Smooth muscle cell (in vitro differentiated cells): Measurements from ENCODE around the gene WDR7. TPM values are rescaled to one million over a fixed set of nuclear protein-coding genes. Genes with fewer than 3 reads are reported as not detected.

Experiments used
- DNase-seq: peaks from one replicate; lab custom pipeline; 2025; ENCODE audit not compliant: unreplicated experiment; lab: John Stamatoyannopoulos, UW
- H2AFZ ChIP-seq: fragments of 200-600 bp; sonication (generic); 2 replicates; pipeline ENCODE4 v1.6.0; 2016; ENCODE audit warnings: antibody characterized with exemption, low read depth, mild to moderate bottlenecking
- H3F3A ChIP-seq: fragments of 200-600 bp; sonication (generic); 2 replicates; pipeline ENCODE4 v1.6.0; 2017; ENCODE audit warnings: antibody characterized with exemption, low read depth
- H3K27ac ChIP-seq: fragments of 200-600 bp; sonication (generic); 2 replicates; pipeline ENCODE4 v1.5.1; 2016; ENCODE audit warnings: low read depth, mild to moderate bottlenecking
- H3K27me3 ChIP-seq: fragments of 200-600 bp; sonication (generic); 2 replicates; pipeline ENCODE4 v1.6.1; 2016; ENCODE audit warnings: low read depth, mild to moderate bottlenecking
- H3K36me3 ChIP-seq: fragments of 200-600 bp; sonication (generic); 2 replicates; pipeline ENCODE4 v1.5.1; 2016; ENCODE audit warnings: low read depth
- H3K4me1 ChIP-seq: fragments of 200-600 bp; sonication (generic); 2 replicates; pipeline ENCODE4 v1.5.1; 2016; ENCODE audit warnings: low read depth
- H3K4me2 ChIP-seq: fragments of 200-600 bp; sonication (generic); 2 replicates; pipeline ENCODE4 v1.6.0; 2016; ENCODE audit warnings: mild to moderate bottlenecking
- H3K4me3 ChIP-seq: fragments of 200-600 bp; sonication (generic); 2 replicates; pipeline ENCODE4 v1.5.1; 2016; ENCODE audit warnings: mild to moderate bottlenecking
- H3K79me2 ChIP-seq: fragments of 200-600 bp; sonication (generic); 2 replicates; pipeline ENCODE4 v1.6.0; 2016; ENCODE audit warnings: low read depth, mild to moderate bottlenecking
- H3K9ac ChIP-seq: fragments of 200-600 bp; sonication (generic); 2 replicates; pipeline ENCODE4 v1.6.0; 2016; ENCODE audit warnings: low read depth
- H3K9me3 ChIP-seq: fragments of 200-600 bp; sonication (generic); replicated peaks from 2 replicates; pipeline ENCODE4 v1.5.1; 2016; ENCODE audit warnings: low read depth
- H4K20me1 ChIP-seq: fragments of 200-600 bp; sonication (generic); 2 replicates; pipeline ENCODE4 v1.6.0; 2016; ENCODE audit warnings: low read depth
- CTCF ChIP-seq: fragments of 200-600 bp; sonication (generic); IDR thresholded peaks from 2 replicates; pipeline ENCODE4 v1.5.1; 2017; ENCODE audit warnings: borderline replicate concordance, mild to moderate bottlenecking, antibody characterized with exemption; ENCODE audit not compliant: insufficient read depth, poor library complexity, severe bottlenecking
- WGBS: methylation state at CpG from one replicate; pipeline ENCODE4 v1.1.7; 2016; ENCODE audit warnings: low lambda C conversion rate; 5-methylcytosine and 5-hydroxymethylcytosine counted together
- polyA plus RNA-seq: library from polyadenylated mRNA; unstranded; fragments of >200 nt; fragmentation: Nextera tagmentation; extraction: Ambion mirVana; gene quantifications from 2 replicates; pipeline ENCODE4 v1.2.1, GENCODE V29; 2016
- total RNA-seq: library from RNA; depleted of rRNA; stranded (reverse); fragments of >200 nt; gene quantifications from 2 replicates; pipeline ENCODE4 v1.2.3, GENCODE V29; 2014

WDR7 gene
- total and polyA plus RNA-seq, 2 experiments from 2014 or later, result 5.3 to 9.2 TPM

DNA sequence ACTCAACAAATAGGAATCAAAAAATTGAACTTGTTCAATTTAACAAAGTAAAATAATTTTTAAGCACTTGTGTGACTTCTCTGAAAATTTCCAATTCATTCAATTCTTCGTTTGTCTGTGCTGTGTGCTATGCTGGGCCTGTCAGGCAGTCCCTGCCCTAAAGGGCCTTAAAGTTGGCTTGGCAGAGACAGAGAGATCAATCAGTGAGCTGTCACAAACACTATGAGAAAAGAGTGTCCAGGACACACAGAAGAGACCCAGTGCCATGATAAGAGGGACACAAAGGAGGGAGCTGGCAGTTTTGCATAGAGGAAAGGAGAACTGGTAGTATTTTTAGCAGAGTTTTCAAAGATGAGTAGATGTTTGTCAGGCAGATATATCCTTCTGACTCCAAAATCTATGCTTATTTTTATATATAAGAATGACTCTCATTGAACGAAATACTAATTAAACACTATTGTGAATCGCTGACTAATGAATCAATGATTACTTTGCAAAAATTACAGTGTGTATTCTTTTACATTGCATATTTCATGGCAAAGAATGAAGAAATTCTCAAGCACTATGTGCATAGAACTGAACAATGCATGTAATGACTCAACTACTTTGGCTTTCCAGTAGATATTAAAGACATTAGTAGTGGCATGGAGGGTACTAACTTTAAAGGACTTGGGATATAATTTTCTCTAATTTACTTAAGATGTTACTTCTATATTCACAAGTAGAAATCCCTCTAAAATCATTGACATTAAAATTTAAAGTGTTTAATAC lies 302.5 kb downstream of the WDR7 start:
- Histone ChIP-seq H3K4me2 (no peak overlapping the region), H3K4me3 (no peak overlapping the region), H3K27ac (no peak overlapping the region), H3K36me3 (no peaks in the 10 kb centered on the region), H3F3A (no peaks in the 10 kb centered on the region), H3K27me3 (no peaks in the 10 kb centered on the region), H3K4me1 (no peaks in the 10 kb centered on the region), H3K9ac (no peak overlapping the region), H4K20me1 (no peaks in the 10 kb centered on the region), H2AFZ (no peak overlapping the region), H3K79me2 (no peaks in the 10 kb centered on the region), H3K9me3 (no peaks in the 10 kb centered on the region)
- TF ChIP-seq CTCF, result no peak
- DNase-seq, result no peak
- WGBS, result 92% methylated on average over 3 of the region's 3 CpGs

DNA sequence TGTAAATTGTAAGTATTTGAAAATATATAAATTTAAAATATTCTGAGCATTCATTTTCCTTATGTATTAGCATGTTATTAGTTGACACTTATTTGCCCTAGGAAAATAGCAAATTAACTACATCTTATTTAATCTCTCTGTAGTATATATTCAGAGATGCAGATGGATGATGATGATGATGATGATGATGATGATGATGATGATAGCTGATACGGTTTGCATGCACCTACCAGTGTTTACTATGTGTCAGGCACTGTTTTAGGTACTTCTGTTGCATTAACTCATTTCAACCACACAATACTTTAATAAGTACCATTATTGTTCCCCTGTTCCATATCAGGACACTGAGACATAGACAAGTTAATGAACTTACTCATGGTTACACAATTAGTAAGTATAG lies 304.3 kb downstream of the WDR7 start:
- H3K36me3 ChIP-seq, result no peaks in the 10 kb centered on the region
- H3K9ac ChIP-seq, result no peak overlapping the region
- H3K27ac ChIP-seq, result no peak overlapping the region
- H3K9me3 ChIP-seq, result no peaks in the 10 kb centered on the region
- H3K4me1 ChIP-seq, result no peaks in the 10 kb centered on the region
- 93% methylated on average over 1 of the region's 1 CpG for WGBS
- no peak for DNase-seq
- H3K27me3 ChIP-seq, result no peaks in the 10 kb centered on the region
- H3K4me3 ChIP-seq, result no peak overlapping the region
- no peaks in the 10 kb centered on the region for H4K20me1 ChIP-seq
- H3K79me2 ChIP-seq, result no peaks in the 10 kb centered on the region
- H2AFZ ChIP-seq, result no peak overlapping the region
- H3K4me2 ChIP-seq, result no peak overlapping the region
- TF ChIP-seq CTCF, result no peak
- H3F3A ChIP-seq, result no peaks in the 10 kb centered on the region

- Histone ChIP-seq H3F3A (no peaks in the 10 kb centered on the region), H3K9me3 (no peaks in the 10 kb centered on the region), H3K36me3 (no peaks in the 10 kb centered on the region), H3K27me3 (no peaks in the 10 kb centered on the region), H3K9ac (no peak overlapping the region), H3K4me3 (no peak overlapping the region), H3K27ac (no peak overlapping the region), H3K4me1 (no peaks in the 10 kb centered on the region), H2AFZ (no peak overlapping the region), H3K4me2 (no peak overlapping the region), H3K79me2 (no peaks in the 10 kb centered on the region), H4K20me1 (no peaks in the 10 kb centered on the region)
- no peak for TF ChIP-seq CTCF
- DNase-seq, result no peak
- 91% methylated on average over 3 of the region's 3 CpGs for WGBS
Measured at GRCh38 chr18:56959120-56959519, 308.0 kb downstream of the WDR7 start.

DNA sequence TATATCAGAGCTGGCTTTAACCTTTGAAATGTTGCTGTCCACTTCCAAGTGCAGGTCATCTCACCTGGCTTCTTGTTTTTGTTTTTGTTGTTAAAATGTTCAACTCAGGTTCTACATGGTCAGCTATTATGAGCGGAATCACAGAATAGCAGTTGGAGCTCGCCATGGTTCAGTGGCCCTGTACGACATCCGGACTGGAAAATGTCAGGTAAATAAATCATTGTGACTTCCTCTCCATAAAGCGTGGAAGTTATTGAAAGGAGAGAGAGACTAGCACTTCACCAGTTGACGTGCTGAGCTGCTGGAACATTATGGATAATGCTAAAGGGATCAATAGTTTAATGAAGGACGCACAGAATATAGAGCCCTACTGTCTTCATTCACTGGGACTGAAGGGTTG lies 311.2 kb downstream of the WDR7 start:
- Histone ChIP-seq H3K4me3 (no peak overlapping the region), H3K4me1 (no peaks in the 10 kb centered on the region), H3K4me2 (no peak overlapping the region), H3K27ac (no peak overlapping the region), H2AFZ (no peak overlapping the region), H3F3A (no peaks in the 10 kb centered on the region), H3K9me3 (no peaks in the 10 kb centered on the region), H4K20me1 (no peaks in the 10 kb centered on the region), H3K27me3 (no peaks in the 10 kb centered on the region), H3K79me2 (no peaks in the 10 kb centered on the region), H3K9ac (no peak overlapping the region), H3K36me3 (no peaks in the 10 kb centered on the region)
- no peak for DNase-seq
- no peak for TF ChIP-seq CTCF
- 94% methylated on average over 7 of the region's 7 CpGs for WGBS
